HepG2 (cell line): ENCODE data around the gene CLUH. TPM values are rescaled to one million over a fixed set of nuclear protein-coding genes. Genes with fewer than 3 reads are reported as not detected.
A peak's percentile ranks its signal among the peaks of the same experiment; 100 is the strongest.

ENCODE experiments used
- CBX5 ChIP-seq: sonication (generic); formaldehyde crosslinking; IDR thresholded peaks from 2 replicates; pipeline ENCODE4 v1.4.0; 2020; ENCODE audit warnings: missing genetic modification reagents, borderline replicate concordance
- CREB1 ChIP-seq, 2 experiments: fragments of 450-650 bp in 1 of 2; IDR thresholded peaks; 2 replicates each; pipeline ENCODE4 v1.6.1; 2016 to 2017; ENCODE audit warnings: control low read depth in 1 of 2, mild to moderate bottlenecking in 1 of 2, missing compliant biosample characterization in 1 of 2, missing genetic modification characterization in 1 of 2
- GLI4 ChIP-seq: sonication (generic); formaldehyde crosslinking; IDR thresholded peaks from 2 replicates; pipeline ENCODE4 v1.5.1; 2020; ENCODE audit warnings: missing genetic modification reagents, mild to moderate bottlenecking, moderate library complexity, borderline replicate concordance
- HCFC1 ChIP-seq: fragments of 150-350 bp; IDR thresholded peaks from 2 replicates; pipeline ENCODE4 v1.6.1; 2014; ENCODE audit warnings: low read depth, low read length
- HOXA3 ChIP-seq: sonication (generic); formaldehyde crosslinking; IDR thresholded peaks from 2 replicates; pipeline ENCODE4 v1.5.0; 2020; ENCODE audit warnings: missing genetic modification reagents
- IRF2 ChIP-seq: IDR thresholded peaks from 2 replicates; pipeline ENCODE4 v1.6.1; 2018; ENCODE audit warnings: missing genetic modification reagents, missing compliant biosample characterization
- MIER3 ChIP-seq: IDR thresholded peaks from 2 replicates; pipeline ENCODE4 v1.6.1; 2016; ENCODE audit warnings: missing compliant biosample characterization, borderline replicate concordance
- PAX8 ChIP-seq: sonication (generic); formaldehyde crosslinking; IDR thresholded peaks from 2 replicates; pipeline ENCODE4 v1.8.0; 2022; ENCODE audit warnings: mild to moderate bottlenecking, missing genetic modification reagents, borderline replicate concordance
- RAD51 ChIP-seq: fragments of 450-650 bp; IDR thresholded peaks from 2 replicates; pipeline ENCODE4 v1.6.1; 2016; ENCODE audit warnings: borderline replicate concordance
- RARA ChIP-seq: IDR thresholded peaks from 2 replicates; pipeline ENCODE4 v1.6.1; 2016; ENCODE audit warnings: missing genetic modification reagents, missing compliant biosample characterization
- RXRB ChIP-seq: IDR thresholded peaks from 2 replicates; pipeline ENCODE4 v1.6.1; 2016; ENCODE audit warnings: borderline replicate concordance, missing genetic modification reagents, missing compliant biosample characterization
- THAP11 ChIP-seq: IDR thresholded peaks from 2 replicates; pipeline ENCODE4 v1.6.1; 2016; ENCODE audit warnings: missing biosample characterization, missing genetic modification reagents
- TMF1 ChIP-seq: sonication (generic); formaldehyde crosslinking; IDR thresholded peaks from 2 replicates; pipeline ENCODE4 v1.8.1; 2022; ENCODE audit warnings: low read depth, missing genetic modification reagents
- TP53 ChIP-seq: sonication (generic); formaldehyde crosslinking; conservative IDR thresholded peaks from 2 replicates; pipeline ENCODE4 v1.4.0; 2020; ENCODE audit warnings: missing genetic modification reagents
- ZBTB3 ChIP-seq: sonication (generic); formaldehyde crosslinking; IDR thresholded peaks from 2 replicates; pipeline ENCODE4 v1.4.0; 2020; ENCODE audit warnings: low read depth, mild to moderate bottlenecking, moderate library complexity, missing genetic modification reagents, borderline replicate concordance
- ZBTB7A ChIP-seq: sonication (generic); formaldehyde crosslinking; IDR thresholded peaks from 2 replicates; pipeline ENCODE4 v1.8.0; 2022; ENCODE audit warnings: mild to moderate bottlenecking, missing genetic modification reagents
- ZNF235 ChIP-seq: sonication (generic); formaldehyde crosslinking; IDR thresholded peaks from 2 replicates; pipeline ENCODE4 v1.8.1; 2023; ENCODE audit warnings: mild to moderate bottlenecking, missing genetic modification reagents, borderline replicate concordance
- ZNF260 ChIP-seq: sonication (generic); formaldehyde crosslinking; IDR thresholded peaks from 2 replicates; pipeline ENCODE4 v1.4.0; 2020; ENCODE audit warnings: missing genetic modification reagents, low read depth, mild to moderate bottlenecking, borderline replicate concordance
- ZNF367 ChIP-seq: sonication (generic); formaldehyde crosslinking; IDR thresholded peaks from 2 replicates; pipeline ENCODE4 v1.4.0; 2020; ENCODE audit warnings: missing genetic modification reagents, borderline replicate concordance
- ZNF652 ChIP-seq: IDR thresholded peaks from 2 replicates; pipeline ENCODE4 v1.6.1; 2016; ENCODE audit warnings: low read depth, borderline replicate concordance
- ZNF704 ChIP-seq: sonication (generic); formaldehyde crosslinking; IDR thresholded peaks from 2 replicates; pipeline ENCODE4 v1.8.1; 2023; ENCODE audit warnings: mild to moderate bottlenecking, inconsistent platforms, moderate library complexity, missing genetic modification reagents, borderline replicate concordance
- ZNF747 ChIP-seq: sonication (generic); formaldehyde crosslinking; IDR thresholded peaks from 2 replicates; pipeline ENCODE4 v1.8.1; 2023; ENCODE audit warnings: missing genetic modification reagents, mild to moderate bottlenecking, borderline replicate concordance
- ZSCAN5A ChIP-seq: sonication (generic); formaldehyde crosslinking; IDR thresholded peaks from 2 replicates; pipeline ENCODE4 v1.8.0; 2022; ENCODE audit warnings: mild to moderate bottlenecking, missing genetic modification reagents, borderline replicate concordance
- polyA plus RNA-seq, 8 experiments: library from polyadenylated mRNA; depleted of rRNA in 3 of 8; stranded (reverse) in 7 of 8; unstranded in 1 of 8; fragments of >200 nt; fragmentation: Illumina TruSeq in 4 of 8; extraction: Trizol in 4 of 8; gene quantifications; 2 replicates each; pipeline versions ENCODE4 v1.2.1 to v1.2.3, GENCODE V29; 2011 to 2016; ENCODE audit warnings: low read depth in 4 of 8, missing spikeins in 1 of 8, mixed read lengths in 1 of 8; ENCODE audit not compliant: insufficient read depth in 1 of 8
- total RNA-seq, 5 experiments: library from RNA; depleted of rRNA; stranded (reverse); fragments of >200 nt; fragmentation: Illumina TruSeq; extraction: Trizol; gene quantifications; 2 replicates each; pipeline ENCODE4 v1.2.3, GENCODE V29; 2016; ENCODE audit warnings: low read depth in 1 of 5
- TF ChIP-seq, protein P1 (sequence below): sonication (generic); formaldehyde crosslinking; conservative IDR thresholded peaks from 2 replicates; pipeline ENCODE4 v1.8.0; 2022; ENCODE audit warnings: low read depth, missing genetic modification reagents
- TF ChIP-seq, protein P2 (sequence below): sonication (generic); formaldehyde crosslinking; IDR thresholded peaks from 2 replicates; pipeline ENCODE4 v1.4.0; 2020; ENCODE audit warnings: missing genetic modification reagents

The CLUH gene
- total and polyA plus RNA-seq, 2 of the 13 experiments (the other 11 are each of a cell fraction or from before 2014, with no cell fraction given): 30.9 to 60.5 TPM

DNA sequence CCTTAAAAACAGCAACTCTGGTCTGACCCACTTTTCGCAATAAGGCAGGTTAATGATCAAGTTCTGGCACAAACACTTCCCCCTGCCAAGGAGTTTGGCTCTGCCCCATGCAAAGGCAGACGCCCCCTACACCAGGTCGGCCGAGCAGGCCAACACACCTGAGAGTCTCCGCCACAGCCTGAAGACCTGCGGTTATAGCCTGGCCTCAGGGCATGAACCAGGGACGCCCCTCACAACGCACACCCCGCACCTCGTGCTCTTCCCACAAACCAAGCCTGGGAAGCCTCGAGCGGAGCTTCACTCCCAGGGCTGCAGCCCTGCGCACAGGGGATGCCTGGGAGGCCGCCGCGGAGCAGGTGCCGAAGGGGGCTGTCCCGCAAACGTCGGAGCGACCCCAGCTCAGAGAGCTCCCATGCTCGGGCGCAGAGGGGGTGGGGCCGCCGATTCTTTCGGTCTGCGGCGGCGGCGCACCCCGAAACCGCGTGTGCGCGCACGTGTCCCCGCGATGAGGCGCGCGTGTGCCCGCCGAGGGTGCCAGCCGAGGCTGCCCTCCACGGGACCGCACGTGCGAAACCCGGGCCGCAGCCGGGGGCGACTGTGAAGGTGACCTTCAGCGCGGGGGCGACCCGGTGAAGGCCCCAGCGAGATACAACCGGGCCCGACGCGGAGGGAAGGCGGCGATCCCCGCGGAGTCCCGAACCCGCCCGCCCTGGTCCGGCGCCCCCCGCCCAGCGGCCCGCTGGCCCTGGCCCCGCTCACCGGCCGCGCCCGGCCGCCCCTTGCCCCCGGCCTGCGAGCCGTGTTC is 559 bp downstream of the CLUH start (continued):
- no peak for TF ChIP-seq ZSCAN5A (CRISPR knock-in tag)
- no peak for TF ChIP-seq CBX5 (CRISPR knock-in tag)
- peak; percentile 47; the same call in 1 of the 2 replicates for TF ChIP-seq ZNF747
- TF ChIP-seq ZNF235 (CRISPR knock-in tag): 0 out of 2 replicates have a peak, but pooled peaks have one; percentile 56
- TF ChIP-seq MIER3 (CRISPR knock-in tag): no peak
- no peak for TF ChIP-seq TP53
- TF ChIP-seq RXRB (CRISPR knock-in tag): peak; percentile 85
- TF ChIP-seq RAD51: no peak
- no peak for TF ChIP-seq GLI4 (CRISPR knock-in tag)
- TF ChIP-seq IRF2: no peak
- peak; percentile 23; the same call in 1 of the 2 replicates for TF ChIP-seq RARA
- no peak for TF ChIP-seq ZNF652 (CRISPR knock-in tag)
- TF ChIP-seq CREB1 (IDR thresholded peaks at IDR 0.05): no peak
- no peak for TF ChIP-seq CREB1 (CRISPR knock-in tag; IDR thresholded peaks at IDR 0.05)
- TF ChIP-seq PAX8: 0 out of 2 replicates have a peak, but pooled peaks have one; percentile 60
- no peak for TF ChIP-seq ZNF367 (CRISPR knock-in tag)
- TF ChIP-seq THAP11: no peak
- peak; percentile 64; the same call in 1 of the 2 replicates for TF ChIP-seq ZNF704 (CRISPR knock-in tag)
- TF ChIP-seq, protein P1, sequence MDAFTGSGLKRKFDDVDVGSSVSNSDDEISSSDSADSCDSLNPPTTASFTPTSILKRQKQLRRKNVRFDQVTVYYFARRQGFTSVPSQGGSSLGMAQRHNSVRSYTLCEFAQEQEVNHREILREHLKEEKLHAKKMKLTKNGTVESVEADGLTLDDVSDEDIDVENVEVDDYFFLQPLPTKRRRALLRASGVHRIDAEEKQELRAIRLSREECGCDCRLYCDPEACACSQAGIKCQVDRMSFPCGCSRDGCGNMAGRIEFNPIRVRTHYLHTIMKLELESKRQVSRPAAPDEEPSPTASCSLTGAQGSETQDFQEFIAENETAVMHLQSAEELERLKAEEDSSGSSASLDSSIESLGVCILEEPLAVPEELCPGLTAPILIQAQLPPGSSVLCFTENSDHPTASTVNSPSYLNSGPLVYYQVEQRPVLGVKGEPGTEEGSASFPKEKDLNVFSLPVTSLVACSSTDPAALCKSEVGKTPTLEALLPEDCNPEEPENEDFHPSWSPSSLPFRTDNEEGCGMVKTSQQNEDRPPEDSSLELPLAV: no peak
- TF ChIP-seq ZBTB3 (CRISPR knock-in tag): no peak
- TF ChIP-seq ZBTB7A (CRISPR knock-in tag): no peak
- peak; percentile 62; the same call in 1 of the 2 replicates for TF ChIP-seq HOXA3 (CRISPR knock-in tag)
- TF ChIP-seq TMF1 (CRISPR knock-in tag): no peak; the same call in 1 of the 2 replicates
- TF ChIP-seq HCFC1: no peak
- TF ChIP-seq ZNF260 (CRISPR knock-in tag): no peak
- TF ChIP-seq, protein P2, sequence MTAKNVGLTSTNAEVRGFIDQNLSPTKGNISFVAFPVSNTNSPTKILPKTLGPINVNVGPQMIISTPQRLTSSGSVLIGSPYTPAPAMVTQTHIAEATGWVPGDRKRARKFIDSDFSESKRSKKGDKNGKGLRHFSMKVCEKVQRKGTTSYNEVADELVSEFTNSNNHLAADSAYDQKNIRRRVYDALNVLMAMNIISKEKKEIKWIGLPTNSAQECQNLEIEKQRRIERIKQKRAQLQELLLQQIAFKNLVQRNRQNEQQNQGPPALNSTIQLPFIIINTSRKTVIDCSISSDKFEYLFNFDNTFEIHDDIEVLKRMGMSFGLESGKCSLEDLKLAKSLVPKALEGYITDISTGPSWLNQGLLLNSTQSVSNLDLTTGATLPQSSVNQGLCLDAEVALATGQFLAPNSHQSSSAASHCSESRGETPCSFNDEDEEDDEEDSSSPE (CRISPR knock-in tag): no peak
